T-helper 1 cell treated with Interleukin-12 subunit alpha and Interleukin-12 subunit beta and Interleukin-4 antibody, amounts not matched to agents 30 μg/mL and 1 μg/mL, for 36 hours (primary cell): ENCODE measurements around the gene AVPR1B.
A peak's percentile ranks its signal among the peaks of the same experiment; 100 is the strongest.

ENCODE experiments used
- H3K27ac Mint-ChIP-seq: one replicate; pipeline ENCODE4 v1.8.0; 2021; ENCODE audit warnings: mild to moderate bottlenecking, mixed read lengths
- H3K27me3 Mint-ChIP-seq: one replicate; pipeline ENCODE4 v1.8.0; 2021; ENCODE audit warnings: low read depth, mixed read lengths
- H3K36me3 Mint-ChIP-seq: one replicate; pipeline ENCODE4 v1.8.0; 2021; ENCODE audit warnings: low read depth, mixed read lengths
- H3K4me1 Mint-ChIP-seq: one replicate; pipeline ENCODE4 v1.8.0; 2021; ENCODE audit warnings: low read depth, mixed read lengths
- H3K4me3 Mint-ChIP-seq: one replicate; pipeline ENCODE4 v1.8.0; 2021; ENCODE audit warnings: mild to moderate bottlenecking, moderate library complexity, mixed read lengths
- H3K9me3 Mint-ChIP-seq: one replicate; pipeline ENCODE4 v1.8.0; 2021; ENCODE audit warnings: mixed read lengths

Gene AVPR1B, protein sequence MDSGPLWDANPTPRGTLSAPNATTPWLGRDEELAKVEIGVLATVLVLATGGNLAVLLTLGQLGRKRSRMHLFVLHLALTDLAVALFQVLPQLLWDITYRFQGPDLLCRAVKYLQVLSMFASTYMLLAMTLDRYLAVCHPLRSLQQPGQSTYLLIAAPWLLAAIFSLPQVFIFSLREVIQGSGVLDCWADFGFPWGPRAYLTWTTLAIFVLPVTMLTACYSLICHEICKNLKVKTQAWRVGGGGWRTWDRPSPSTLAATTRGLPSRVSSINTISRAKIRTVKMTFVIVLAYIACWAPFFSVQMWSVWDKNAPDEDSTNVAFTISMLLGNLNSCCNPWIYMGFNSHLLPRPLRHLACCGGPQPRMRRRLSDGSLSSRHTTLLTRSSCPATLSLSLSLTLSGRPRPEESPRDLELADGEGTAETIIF

DNA sequence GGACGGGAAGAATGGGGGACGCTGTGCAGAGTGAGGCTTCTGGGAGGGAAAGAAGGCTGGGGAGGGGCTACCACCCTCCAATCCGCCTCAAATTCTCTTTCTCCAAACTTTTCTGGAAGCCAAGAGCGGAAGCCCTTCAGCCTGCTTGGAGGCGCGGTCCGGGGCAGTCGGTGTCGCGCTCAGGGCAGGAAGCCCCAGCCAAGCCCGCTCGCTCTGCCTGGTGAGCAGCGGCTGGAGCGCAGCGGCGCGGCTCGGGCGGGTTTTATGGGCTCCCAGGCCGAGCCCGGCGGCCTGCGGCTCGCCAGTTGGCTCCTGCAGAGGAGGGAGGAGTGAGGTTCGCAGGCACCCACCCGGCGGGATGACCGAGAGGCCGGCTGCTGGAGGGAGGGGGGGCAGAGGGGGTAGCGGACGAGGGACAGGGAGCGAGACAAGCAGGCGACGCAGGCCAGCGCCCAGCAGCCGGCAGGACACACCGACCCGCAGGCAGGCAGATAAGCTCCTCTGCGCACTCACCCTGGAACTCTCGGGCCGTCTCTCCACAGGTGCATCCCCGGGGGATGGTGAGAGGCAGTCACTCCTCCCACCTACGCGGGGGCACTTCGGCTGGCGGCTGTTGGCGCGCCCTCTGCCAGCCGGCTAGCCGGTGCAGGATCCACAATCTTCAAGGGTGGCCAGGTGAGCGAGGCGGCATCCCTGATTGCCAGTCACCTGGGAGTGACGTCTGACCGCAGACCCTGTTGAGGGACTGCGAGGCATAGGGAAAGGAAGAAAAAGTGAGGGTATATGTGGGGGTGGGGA, at the start of gene AVPR1B:
Gene AVPR1B (minus strand): TSS at position 238 of the 798 bp plus-strand sequence. CDS start 498 bp downstream, outside the sequence.
- H3K4me1 Mint-ChIP-seq = peaks cover 8% of the 10 kb centered on the region
- peaks cover 18% of the 10 kb centered on the region for H3K9me3 Mint-ChIP-seq
- peak within 1 kb of the TSS; percentile 52 for H3K4me3 Mint-ChIP-seq
- no peaks in the 10 kb centered on the region for H3K36me3 Mint-ChIP-seq
- H3K27me3 Mint-ChIP-seq = peaks cover 76% of the 10 kb centered on the region
- peak within 1 kb of the TSS; percentile 44 for H3K27ac Mint-ChIP-seq

- no peaks in the 10 kb centered on the region for H3K9me3 Mint-ChIP-seq
- peaks cover 6% of the 10 kb centered on the region for H3K4me1 Mint-ChIP-seq
- no peak overlapping the region for H3K27ac Mint-ChIP-seq
- H3K27me3 Mint-ChIP-seq = peaks cover 48% of the 10 kb centered on the region
- no peaks in the 10 kb centered on the region for H3K36me3 Mint-ChIP-seq
- H3K4me3 Mint-ChIP-seq = no peak overlapping the region
Observed at GRCh38 chr1:206145771-206146290, 28.6 kb upstream of the AVPR1B start.

- Mint-ChIP-seq H3K4me3 (no peak overlapping the region), H3K36me3 (no peaks in the 10 kb centered on the region), H3K9me3 (no peaks in the 10 kb centered on the region), H3K4me1 (peaks cover 6% of the 10 kb centered on the region), H3K27me3 (peaks cover 60% of the 10 kb centered on the region), H3K27ac (no peak overlapping the region)
Observed at GRCh38 chr1:206144605-206145004, 27.4 kb upstream of the AVPR1B start.

- no peak overlapping the region for H3K4me3 Mint-ChIP-seq
- H3K27me3 Mint-ChIP-seq = peaks cover 69% of the 10 kb centered on the region
- peaks cover 6% of the 10 kb centered on the region for H3K4me1 Mint-ChIP-seq
- no peaks in the 10 kb centered on the region for H3K36me3 Mint-ChIP-seq
- H3K9me3 Mint-ChIP-seq = no peaks in the 10 kb centered on the region
- H3K27ac Mint-ChIP-seq = no peak overlapping the region
Observed at GRCh38 chr1:206143537-206144172, 26.5 kb upstream of the AVPR1B start.

GRCh38 chr1:206142770-206143169, 25.6 kb upstream of the AVPR1B start:
- Mint-ChIP-seq H3K27me3 (peaks cover 77% of the 10 kb centered on the region), H3K36me3 (no peaks in the 10 kb centered on the region), H3K27ac (no peak overlapping the region)

DNA sequence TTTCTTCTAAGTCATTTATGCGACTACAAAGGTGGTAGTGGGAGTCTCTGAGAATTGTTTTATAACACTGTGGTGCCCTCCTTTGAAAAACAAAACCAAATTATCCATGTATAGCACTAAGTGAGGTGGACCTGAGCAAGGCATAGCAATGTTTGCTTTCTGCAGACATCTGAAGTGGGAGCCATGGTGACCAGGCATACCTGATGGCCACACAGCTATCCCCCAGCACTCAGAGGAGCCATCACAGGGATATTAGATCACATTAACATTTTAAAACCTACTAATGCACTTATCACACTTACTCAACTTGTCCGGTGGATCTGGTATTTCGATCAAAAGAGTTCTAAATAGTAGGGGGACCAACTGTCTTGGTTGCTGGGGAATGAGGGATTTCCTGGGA, 24.8 kb upstream of the AVPR1B start:
- H3K9me3 Mint-ChIP-seq = no peaks in the 10 kb centered on the region
- no peak overlapping the region for H3K4me3 Mint-ChIP-seq
- H3K4me1 Mint-ChIP-seq = peaks cover 6% of the 10 kb centered on the region
- H3K27ac Mint-ChIP-seq = no peak overlapping the region
- H3K36me3 Mint-ChIP-seq = no peaks in the 10 kb centered on the region
- H3K27me3 Mint-ChIP-seq = peaks cover 77% of the 10 kb centered on the region

More at GRCh38 chr1:206142770-206143169, 25.6 kb upstream of the AVPR1B start:
- H3K4me3 Mint-ChIP-seq = no peak overlapping the region
- no peaks in the 10 kb centered on the region for H3K9me3 Mint-ChIP-seq
- H3K4me1 Mint-ChIP-seq = peaks cover 6% of the 10 kb centered on the region

GRCh38 chr1:206136241-206136640, 19.1 kb upstream of the AVPR1B start:
- peaks cover 46% of the 10 kb centered on the region for H3K27me3 Mint-ChIP-seq
- H3K4me1 Mint-ChIP-seq = no peaks in the 10 kb centered on the region
- no peaks in the 10 kb centered on the region for H3K36me3 Mint-ChIP-seq
- H3K4me3 Mint-ChIP-seq = no peak overlapping the region
- H3K27ac Mint-ChIP-seq = no peak overlapping the region
- H3K9me3 Mint-ChIP-seq = no peaks in the 10 kb centered on the region

- Mint-ChIP-seq H3K36me3 (no peaks in the 10 kb centered on the region), H3K9me3 (no peaks in the 10 kb centered on the region), H3K4me3 (no peak overlapping the region), H3K27me3 (peaks cover 41% of the 10 kb centered on the region), H3K4me1 (no peaks in the 10 kb centered on the region), H3K27ac (no peak overlapping the region)
Observed at GRCh38 chr1:206135248-206135647, 18.1 kb upstream of the AVPR1B start.

DNA sequence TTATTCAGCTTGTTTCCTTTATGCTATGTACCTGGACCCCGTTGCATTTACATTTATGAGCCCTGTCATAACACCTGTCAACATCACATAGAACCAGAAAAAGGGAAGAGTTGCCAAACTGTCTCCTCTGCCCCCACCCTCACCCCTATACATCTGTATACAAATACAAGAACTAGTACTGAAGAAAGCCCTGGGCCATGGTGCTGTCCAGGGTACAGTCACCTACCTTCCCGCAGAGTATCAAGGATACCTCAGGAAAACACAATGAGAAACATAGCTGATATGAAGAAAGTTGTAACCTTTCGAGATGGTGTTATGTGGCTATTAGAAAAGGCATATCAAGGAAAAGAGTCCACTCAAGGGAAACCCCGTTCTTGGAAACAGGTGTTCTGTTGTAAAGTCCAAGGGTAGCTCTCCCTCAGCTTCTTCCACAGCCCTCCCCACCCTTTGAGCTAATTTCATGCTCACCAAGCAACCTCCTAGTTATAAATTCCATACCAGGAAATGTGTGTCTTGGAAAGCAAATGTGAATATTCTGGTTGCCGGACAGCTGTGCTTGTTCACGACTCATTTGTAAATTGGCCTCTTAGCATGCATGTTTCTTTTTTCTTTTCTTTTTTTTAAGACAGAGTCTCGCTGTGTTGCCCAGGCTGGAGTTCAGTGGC, 16.7 kb upstream of the AVPR1B start:
- Mint-ChIP-seq H3K4me3 (no peak overlapping the region), H3K9me3 (no peaks in the 10 kb centered on the region), H3K27ac (no peak overlapping the region), H3K27me3 (peaks cover 32% of the 10 kb centered on the region), H3K36me3 (no peaks in the 10 kb centered on the region), H3K4me1 (no peaks in the 10 kb centered on the region)

GRCh38 chr1:206131037-206131436, 13.8 kb upstream of the AVPR1B start:
- no peak overlapping the region for H3K27ac Mint-ChIP-seq
- H3K4me3 Mint-ChIP-seq = no peak overlapping the region
- H3K27me3 Mint-ChIP-seq = peaks cover 37% of the 10 kb centered on the region
- H3K36me3 Mint-ChIP-seq = no peaks in the 10 kb centered on the region
- H3K4me1 Mint-ChIP-seq = no peaks in the 10 kb centered on the region
- H3K9me3 Mint-ChIP-seq = no peaks in the 10 kb centered on the region

DNA sequence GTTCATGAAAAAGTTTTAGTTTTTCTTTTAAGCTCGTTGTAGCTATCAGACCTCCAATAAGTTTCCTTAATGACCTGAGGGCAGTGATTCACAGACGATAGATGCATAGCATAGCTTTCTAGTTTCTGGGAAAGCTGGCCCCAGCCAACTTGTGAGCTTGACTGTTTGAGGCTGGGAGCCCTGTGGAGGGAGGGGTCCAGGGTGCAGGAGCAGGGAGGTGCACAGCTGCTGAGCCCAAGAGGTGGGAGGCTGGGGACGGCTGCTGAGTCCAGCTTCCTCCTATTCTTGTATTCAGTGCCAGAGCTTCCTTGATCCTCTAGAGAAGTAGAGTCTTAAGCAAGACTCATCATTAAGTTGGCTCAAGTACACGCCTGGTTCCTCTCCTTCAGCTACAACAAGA, 11.0 kb upstream of the AVPR1B start:
- H3K27ac Mint-ChIP-seq = no peak overlapping the region
- no peaks in the 10 kb centered on the region for H3K36me3 Mint-ChIP-seq
- H3K4me1 Mint-ChIP-seq = no peaks in the 10 kb centered on the region

GRCh38 chr1:206127336-206127735, 10.1 kb upstream of the AVPR1B start:
- Mint-ChIP-seq H3K36me3 (no peaks in the 10 kb centered on the region), H3K27me3 (peaks cover 57% of the 10 kb centered on the region), H3K9me3 (peaks cover 4% of the 10 kb centered on the region), H3K27ac (no peak overlapping the region), H3K4me3 (no peak overlapping the region), H3K4me1 (no peaks in the 10 kb centered on the region)

More for the DNA sequence above, 11.0 kb upstream of the AVPR1B start:
- H3K4me3 Mint-ChIP-seq = no peak overlapping the region
- peaks cover 52% of the 10 kb centered on the region for H3K27me3 Mint-ChIP-seq
- no peaks in the 10 kb centered on the region for H3K9me3 Mint-ChIP-seq

DNA sequence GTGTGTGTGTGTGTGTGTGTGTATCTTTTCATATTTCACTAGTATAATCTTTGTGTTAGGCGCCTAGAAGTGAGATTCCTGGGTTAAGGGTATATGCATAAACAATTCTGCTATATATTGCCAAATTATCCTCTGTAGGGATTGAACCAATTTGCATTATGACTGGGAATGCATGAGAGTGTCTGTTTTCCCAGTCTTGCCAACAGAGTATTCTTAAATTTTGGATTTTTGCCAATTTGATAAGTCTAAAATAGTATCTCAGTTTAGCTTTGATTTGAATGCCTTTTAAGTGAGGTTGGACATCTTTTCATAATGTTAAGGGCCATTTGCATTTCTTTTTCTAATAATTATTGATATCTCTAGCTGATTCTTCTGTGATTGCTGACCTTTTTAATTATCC, 8.2 kb upstream of the AVPR1B start:
- H3K9me3 Mint-ChIP-seq = peaks cover 21% of the 10 kb centered on the region
- no peak overlapping the region for H3K4me3 Mint-ChIP-seq
- H3K36me3 Mint-ChIP-seq = no peaks in the 10 kb centered on the region
- H3K4me1 Mint-ChIP-seq = no peaks in the 10 kb centered on the region
- peaks cover 66% of the 10 kb centered on the region for H3K27me3 Mint-ChIP-seq
- no peak overlapping the region for H3K27ac Mint-ChIP-seq

- peaks cover 77% of the 10 kb centered on the region for H3K27me3 Mint-ChIP-seq
- no peak overlapping the region for H3K4me3 Mint-ChIP-seq
- H3K9me3 Mint-ChIP-seq = peaks cover 23% of the 10 kb centered on the region
- H3K27ac Mint-ChIP-seq = no peak overlapping the region
- no peaks in the 10 kb centered on the region for H3K36me3 Mint-ChIP-seq
- H3K4me1 Mint-ChIP-seq = peaks cover 3% of the 10 kb centered on the region
Observed at GRCh38 chr1:206122686-206123085, 5.5 kb upstream of the AVPR1B start.
